Ovary (tissue), 9 donors: ENCODE results near the gene ZNF138. TPM values are rescaled to one million over a fixed set of nuclear protein-coding genes. Genes with fewer than 3 reads are reported as not detected.

ENCODE experiments used
- DNase-seq, 5 donors: peaks; one replicate each; pipeline ENCODE4 v3.0.0-alpha.2; 2019 to 2020
- H3K27ac ChIP-seq, 2 donors: fragments of 200-600 bp; one replicate each; pipeline versions ENCODE4 v1.5.1 to v1.8.0; 2019 to 2022
- H3K27me3 ChIP-seq: fragments of 200-600 bp; one replicate; pipeline ENCODE4 v1.8.0; 2022
- H3K36me3 ChIP-seq: fragments of 200-600 bp; sonication (generic); one replicate; pipeline ENCODE4 v1.5.1; 2019
- H3K4me1 ChIP-seq: one replicate; pipeline ENCODE4 v1.8.1; 2013; ENCODE audit warnings: mild to moderate bottlenecking, moderate library complexity; ENCODE audit not compliant: insufficient read depth
- H3K4me3 ChIP-seq: fragments of 200-600 bp; sonication (generic); one replicate; pipeline ENCODE4 v1.5.1; 2017
- H3K9me3 ChIP-seq, 2 donors: fragments of 200-600 bp in 1 of 2; sonication (generic) in 1 of 2; one replicate each; pipeline versions ENCODE4 v1.5.1 to v1.8.1; 2013 to 2019; ENCODE audit warnings: mild to moderate bottlenecking in 1 of 2, moderate library complexity in 1 of 2
- CTCF ChIP-seq, 3 donors: fragments of 450-650 bp in 2 of 3; fragments of 200-600 bp in 1 of 3; IDR thresholded peaks; one replicate each; pipeline versions ENCODE4 v1.5.1 to v1.8.0; 2016 to 2022; ENCODE audit warnings: antibody characterized with exemption in 3 of 3, mild to moderate bottlenecking in 1 of 3
- EP300 ChIP-seq: sonication (generic); formaldehyde crosslinking; IDR thresholded peaks from one replicate; pipeline ENCODE4 v1.6.1; 2017; ENCODE audit warnings: antibody characterized with exemption
- POLR2A ChIP-seq: fragments of 450-650 bp; IDR thresholded peaks from one replicate; pipeline ENCODE4 v1.6.1; 2017; ENCODE audit warnings: antibody characterized with exemption, mild to moderate bottlenecking, moderate library complexity
- WGBS, 3 donors: extraction: QIAGEN DNeasy Blood & Tissue Kit in 1 of 3; methylation state at CpG; one replicate each; pipeline versions ENCODE4 v1.1.5 to v1.1.7; 2013 to 2017; 5-methylcytosine and 5-hydroxymethylcytosine counted together
- intact Hi-C, 4 donors: fragments of 100-400 bp; cut with DNase I; formaldehyde crosslinking; loops; one replicate each; pipeline versions ENCODE4 v1.11.0 to v1.15.1; 2022 to 2023
- polyA plus RNA-seq, 2 donors: library from polyadenylated mRNA; stranded (reverse); fragments of 200-250 nt in 1 of 2; fragments of 350-450 nt in 1 of 2; fragmentation: Illumina TruSeq in 1 of 2; extraction: RNeasy Lipid Tissue Mini Kit (QIAGEN cat#74804) in 1 of 2; gene quantifications; one replicate each; pipeline ENCODE4 v1.2.3, GENCODE V29; 2013 to 2014
- total RNA-seq, 7 donors: library from RNA; depleted of rRNA in 2 of 7; stranded (reverse); fragments of >200 nt in 2 of 7; fragmentation: NEBNext Ultra II Directional in 3 of 7; extraction: Animal tissue kit (Norgen Biotek cat#: 25700) in 3 of 7; gene quantifications; one replicate each; pipeline versions ENCODE4 v1.1.0 to v1.2.4, GENCODE V29; 2016 to 2023
- donor health status: DM: no; HTN: no; CAD: no; lungs with moderate emphysema.
- donor health status: DM: no; HTN: no; CAD: no.
- donor health status: Bipolar disorder and iron deficiency.
- donor health status: DM: yes; HTN: yes; CAD: no.
- donor health status: DM: no; HTN: no; CAD: no.
- donor health status: DM: yes; HTN: yes; CAD: no.

ZNF138 gene
- total and polyA plus RNA-seq, 9 donors, result 5.3 to 14.1 (median 9.9) TPM

GRCh38 chr7:64849250-64849923 lies 55.2 kb downstream of the ZNF138 start:
- Histone ChIP-seq H3K27me3 (no peaks in the 10 kb centered on the region), H3K36me3 (no peaks in the 10 kb centered on the region), H3K4me3 (no peak overlapping the region), H3K4me1 (no peaks in the 10 kb centered on the region), H3K27ac (no peak overlapping the region), H3K9me3 (no peaks in the 10 kb centered on the region)
- TF ChIP-seq EP300, result no peak
- no peak for TF ChIP-seq CTCF (IDR thresholded peaks at IDR 0.05)
- TF ChIP-seq POLR2A, result no peak
- intact Hi-C loops, result no loop called here
- WGBS, 3 donors, result 70 to 73% (median 71%) methylated on average over 5 of the region's 5 CpGs
- no peak for DNase-seq

GRCh38 chr7:64849924-64850499 lies 55.8 kb downstream of the ZNF138 start:
- Histone ChIP-seq H3K4me1 (no peaks in the 10 kb centered on the region), H3K27me3 (no peaks in the 10 kb centered on the region), H3K4me3 (no peak overlapping the region), H3K9me3 (no peaks in the 10 kb centered on the region), H3K36me3 (no peaks in the 10 kb centered on the region), H3K27ac (no peak overlapping the region)
- intact Hi-C loops, result no loop called here
- DNase-seq, result no peak
- 78 to 82% (median 80%) methylated on average over 7 of the region's 7 CpGs for WGBS, 3 donors
- TF ChIP-seq CTCF (IDR thresholded peaks at IDR 0.05), result no peak
- no peak for TF ChIP-seq POLR2A
- TF ChIP-seq EP300, result no peak

GRCh38 chr7:64853679-64854078 lies 59.5 kb downstream of the ZNF138 start:
- H3K27ac ChIP-seq, result no peak overlapping the region
- no peaks in the 10 kb centered on the region for H3K27me3 ChIP-seq
- H3K9me3 ChIP-seq, result no peaks in the 10 kb centered on the region
- no peaks in the 10 kb centered on the region for H3K4me1 ChIP-seq
- 69 to 94% (median 84%) methylated on average over 4 of the region's 4 CpGs for WGBS, 3 donors
- intact Hi-C loops, result no loop called here
- H3K36me3 ChIP-seq, result no peaks in the 10 kb centered on the region
- no peak for DNase-seq
- TF ChIP-seq EP300 (no peak), POLR2A (no peak), CTCF (IDR thresholded peaks at IDR 0.05) (no peak)
- H3K4me3 ChIP-seq, result no peak overlapping the region

- Histone ChIP-seq H3K36me3 (no peaks in the 10 kb centered on the region), H3K27ac (no peak overlapping the region), H3K4me3 (no peak overlapping the region), H3K4me1 (no peaks in the 10 kb centered on the region), H3K27me3 (no peaks in the 10 kb centered on the region), H3K9me3 (no peaks in the 10 kb centered on the region)
- no peak for TF ChIP-seq EP300
- no peak for TF ChIP-seq CTCF (IDR thresholded peaks at IDR 0.05)
- no peak for TF ChIP-seq POLR2A
- WGBS, 3 donors, result 79 to 87% (median 83%) methylated on average over 1 of the region's 1 CpG
- DNase-seq, result no peak
- intact Hi-C loops, result no loop called here
Observed at GRCh38 chr7:64854969-64855368, 60.7 kb downstream of the ZNF138 start.
